Activated T-helper 1 cell treated with anti-CD3 and anti-CD28 coated beads, Interleukin-2, amount 50 U/mL, for 16 hours (primary cell): ENCODE data around the gene CPNE4.

ENCODE experiments used
- DNase-seq, 2 donors: peaks; one replicate each; pipeline ENCODE4 v3.0.0-alpha.2; 2020; ENCODE audit warnings: low read depth in 1 of 2, low spot score in 1 of 2

The CPNE4 gene

GRCh38 chr3:131612745-131613144, 422.1 kb downstream of the CPNE4 start:
- no peak for DNase-seq

- no peak for DNase-seq
These were observed 424.6 kb downstream of the CPNE4 start for GRCh38 chr3:131610174-131610573.

- no peak for DNase-seq
These were observed 426.1 kb downstream of the CPNE4 start for GRCh38 chr3:131608741-131609140.

- no peak for DNase-seq
These were observed 426.5 kb downstream of the CPNE4 start for GRCh38 chr3:131608296-131608695.

GRCh38 chr3:131605916-131606315, 428.9 kb downstream of the CPNE4 start:
- DNase-seq: no peak

GRCh38 chr3:131602011-131602779, 432.6 kb downstream of the CPNE4 start:
- DNase-seq: no peak

GRCh38 chr3:131597816-131598215, 437.0 kb downstream of the CPNE4 start:
- no peak for DNase-seq

GRCh38 chr3:131596884-131597283, 437.9 kb downstream of the CPNE4 start:
- DNase-seq: no peak

GRCh38 chr3:131591394-131592014, 443.3 kb downstream of the CPNE4 start:
- no peak for DNase-seq

- no peak for DNase-seq
These were observed 448.5 kb downstream of the CPNE4 start for GRCh38 chr3:131586277-131586676.

- DNase-seq: no peak
These were observed 452.4 kb downstream of the CPNE4 start for GRCh38 chr3:131582438-131582837.

- no peak for DNase-seq
These were observed 466.4 kb downstream of the CPNE4 start for GRCh38 chr3:131568460-131568859.

GRCh38 chr3:131564812-131565211, 470.0 kb downstream of the CPNE4 start:
- DNase-seq: no peak

- no peak for DNase-seq
These were observed 473.3 kb downstream of the CPNE4 start for GRCh38 chr3:131561511-131561910.

GRCh38 chr3:131560795-131561194, 474.0 kb downstream of the CPNE4 start:
- no peak for DNase-seq

- no peak for DNase-seq
These were observed 479.4 kb downstream of the CPNE4 start for GRCh38 chr3:131555456-131555855.

GRCh38 chr3:131553495-131554247, 481.1 kb downstream of the CPNE4 start:
- DNase-seq: no peak

GRCh38 chr3:131551761-131552160, 483.1 kb downstream of the CPNE4 start:
- DNase-seq: no peak

GRCh38 chr3:131550562-131551465, 484.0 kb downstream of the CPNE4 start:
- no peak for DNase-seq

- no peak for DNase-seq
These were observed 485.5 kb downstream of the CPNE4 start for GRCh38 chr3:131549340-131549739.

GRCh38 chr3:131547585-131547984, 487.2 kb downstream of the CPNE4 start:
- no peak for DNase-seq
